ENCODE data around the gene FPGS.

DNA sequence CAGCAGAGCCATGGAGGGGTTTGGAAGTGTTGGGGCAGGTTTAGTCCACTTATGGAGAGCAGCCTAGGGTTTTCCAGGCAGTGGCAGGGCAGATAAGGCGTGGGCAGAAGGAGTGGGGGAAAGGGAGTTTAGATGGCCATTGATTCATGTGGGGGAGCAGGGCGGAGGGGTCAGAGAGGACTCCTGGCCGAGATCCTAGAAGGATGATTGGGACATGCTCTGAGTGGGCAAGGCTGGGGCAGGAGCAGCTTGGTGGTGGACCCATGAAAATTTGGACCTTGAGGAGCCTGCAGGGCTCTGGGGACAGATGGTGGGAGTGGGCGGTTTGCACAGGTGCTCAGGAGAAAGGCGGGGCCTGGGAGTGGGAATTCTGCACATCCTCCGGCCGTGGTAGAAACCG lies 49.5 kb upstream of the FPGS start:
- TF ChIP-seq, protein P1, sequence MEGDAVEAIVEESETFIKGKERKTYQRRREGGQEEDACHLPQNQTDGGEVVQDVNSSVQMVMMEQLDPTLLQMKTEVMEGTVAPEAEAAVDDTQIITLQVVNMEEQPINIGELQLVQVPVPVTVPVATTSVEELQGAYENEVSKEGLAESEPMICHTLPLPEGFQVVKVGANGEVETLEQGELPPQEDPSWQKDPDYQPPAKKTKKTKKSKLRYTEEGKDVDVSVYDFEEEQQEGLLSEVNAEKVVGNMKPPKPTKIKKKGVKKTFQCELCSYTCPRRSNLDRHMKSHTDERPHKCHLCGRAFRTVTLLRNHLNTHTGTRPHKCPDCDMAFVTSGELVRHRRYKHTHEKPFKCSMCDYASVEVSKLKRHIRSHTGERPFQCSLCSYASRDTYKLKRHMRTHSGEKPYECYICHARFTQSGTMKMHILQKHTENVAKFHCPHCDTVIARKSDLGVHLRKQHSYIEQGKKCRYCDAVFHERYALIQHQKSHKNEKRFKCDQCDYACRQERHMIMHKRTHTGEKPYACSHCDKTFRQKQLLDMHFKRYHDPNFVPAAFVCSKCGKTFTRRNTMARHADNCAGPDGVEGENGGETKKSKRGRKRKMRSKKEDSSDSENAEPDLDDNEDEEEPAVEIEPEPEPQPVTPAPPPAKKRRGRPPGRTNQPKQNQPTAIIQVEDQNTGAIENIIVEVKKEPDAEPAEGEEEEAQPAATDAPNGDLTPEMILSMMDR (conservative IDR thresholded peaks at IDR 0.05; ENCODE audit: low read length) = no peak
- no peak for TF ChIP-seq EZH2phosphoT487 (IDR thresholded peaks at IDR 0.05; ENCODE audit: borderline replicate concordance, low read depth, low read length)

Data from OCI-LY7 (cell line).